Right hindlimb (tissue), 1 donor: ENCODE results near the gene NKIRAS2.
A peak's percentile ranks its signal among the peaks of the same experiment; 100 is the strongest.

Source experiments
- DNase-seq: peaks from one replicate; pipeline ENCODE4 v3.0.0-alpha.2; 2018

Gene NKIRAS2

GRCh38 chr17:42019509-42020404, at the start of gene NKIRAS2:
TSS of gene NKIRAS2 (plus strand) at chr17:42020090. CDS start at chr17:42021578, 1,488 bp downstream.
- DNase-seq: peak; percentile 95

- DNase-seq: no peak
Observed at GRCh38 chr17:41970901-41971331, 49.0 kb upstream of the NKIRAS2 start.

GRCh38 chr17:41971721-41972523, 48.0 kb upstream of the NKIRAS2 start:
- DNase-seq: no peak

- DNase-seq: no peak
Observed at GRCh38 chr17:41972571-41973407, 47.1 kb upstream of the NKIRAS2 start.

- DNase-seq: no peak
Observed at GRCh38 chr17:41973408-41973811, 46.5 kb upstream of the NKIRAS2 start.

GRCh38 chr17:41974031-41974430, 45.9 kb upstream of the NKIRAS2 start:
- no peak for DNase-seq

- no peak for DNase-seq
Observed at GRCh38 chr17:41974658-41975057, 45.2 kb upstream of the NKIRAS2 start.

GRCh38 chr17:41975099-41976083, 44.5 kb upstream of the NKIRAS2 start:
- DNase-seq: no peak

GRCh38 chr17:41976142-41976768, 43.6 kb upstream of the NKIRAS2 start:
- no peak for DNase-seq

- no peak for DNase-seq
Observed at GRCh38 chr17:41977991-41978390, 41.9 kb upstream of the NKIRAS2 start.

- no peak for DNase-seq
Observed at GRCh38 chr17:41982026-41982760, 37.7 kb upstream of the NKIRAS2 start.

GRCh38 chr17:41984454-41984853, 35.4 kb upstream of the NKIRAS2 start:
- no peak for DNase-seq

GRCh38 chr17:41985919-41986318, 34.0 kb upstream of the NKIRAS2 start:
- no peak for DNase-seq

GRCh38 chr17:41986634-41987033, 33.3 kb upstream of the NKIRAS2 start:
- no peak for DNase-seq

- DNase-seq: no peak
Observed at GRCh38 chr17:41987642-41988041, 32.2 kb upstream of the NKIRAS2 start.

- no peak for DNase-seq
Observed at GRCh38 chr17:41988418-41988817, 31.5 kb upstream of the NKIRAS2 start.

GRCh38 chr17:41989702-41990419, 30.0 kb upstream of the NKIRAS2 start:
- DNase-seq: no peak

- peak; percentile 55 for DNase-seq
Observed at GRCh38 chr17:41992576-41992975, 27.3 kb upstream of the NKIRAS2 start.

GRCh38 chr17:41996855-41997164, 23.1 kb upstream of the NKIRAS2 start:
- DNase-seq: no peak

- DNase-seq: no peak
Observed at GRCh38 chr17:41998497-41998896, 21.4 kb upstream of the NKIRAS2 start.
